ENCODE results near the gene ZNF814.
"Not testable (repeated sequence)": the region's sequence is repeated elsewhere in the genome, so short reads cannot be mapped to it uniquely, and the experiment has no call there.

The ZNF814 gene

DNA sequence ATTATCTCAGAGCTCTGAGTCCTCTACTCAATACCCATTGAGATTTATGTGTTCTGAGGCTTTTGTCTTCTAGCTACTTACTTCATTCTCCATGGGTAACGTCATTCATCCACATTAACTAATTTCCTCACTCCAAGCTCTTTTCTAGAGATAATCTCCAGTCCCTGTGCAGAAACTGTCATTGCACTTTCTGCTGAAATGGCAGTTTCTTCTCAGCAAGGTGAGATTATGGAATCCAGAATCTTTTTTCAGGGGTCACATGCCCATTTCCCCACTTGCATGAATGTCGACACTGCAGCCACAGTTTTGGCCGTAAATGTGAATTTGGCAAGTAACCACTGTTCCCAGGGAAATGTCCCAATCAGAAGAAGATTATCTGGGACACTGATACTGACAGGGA lies 26.5 kb downstream of the ZNF814 start:
- DNase-seq (ENCODE audit: low read depth), result not testable (repeated sequence)

- not testable (repeated sequence) for DNase-seq (ENCODE audit: low read depth)
Measured at GRCh38 chr19:57854117-57854516, 34.7 kb downstream of the ZNF814 start.

DNA sequence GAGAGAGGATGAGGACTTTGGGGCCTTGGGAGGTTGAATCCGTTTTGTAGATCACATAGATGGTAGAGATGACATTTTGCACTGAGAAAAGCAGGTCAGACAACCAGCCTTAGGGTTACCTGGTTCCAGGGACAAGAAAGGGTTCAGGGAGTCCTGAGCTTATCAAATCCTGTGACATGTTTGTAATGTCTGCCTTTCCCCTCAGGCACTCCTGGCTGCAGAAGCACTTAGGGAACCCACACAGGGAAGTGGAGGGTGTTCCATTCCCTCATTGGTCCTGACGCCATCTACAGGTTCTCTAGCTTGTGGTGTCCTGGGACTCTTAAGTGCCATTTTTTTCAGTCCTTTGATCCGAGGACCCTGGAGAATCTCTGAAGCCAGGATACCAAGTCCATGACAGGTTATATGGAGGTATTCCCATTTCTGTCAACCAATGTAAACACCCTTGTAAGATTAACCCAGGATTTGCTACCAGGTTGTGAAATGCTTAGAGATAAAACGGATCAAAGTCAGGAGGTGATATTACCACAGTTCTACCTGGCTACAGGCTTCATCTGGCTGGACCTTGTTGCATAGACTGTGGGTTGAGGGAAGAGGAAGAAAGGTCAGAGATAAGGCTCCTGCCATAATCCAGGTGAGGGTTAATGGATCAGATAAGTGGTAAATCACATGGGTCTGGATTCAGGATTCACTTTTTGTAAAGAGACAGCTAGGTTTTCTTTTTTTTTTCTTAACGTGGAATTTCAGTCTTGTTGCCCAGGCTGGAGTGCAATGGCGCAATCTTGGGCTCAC lies 36.8 kb downstream of the ZNF814 start:
- DNase-seq (ENCODE audit: low read depth), result not testable (repeated sequence)

DNA sequence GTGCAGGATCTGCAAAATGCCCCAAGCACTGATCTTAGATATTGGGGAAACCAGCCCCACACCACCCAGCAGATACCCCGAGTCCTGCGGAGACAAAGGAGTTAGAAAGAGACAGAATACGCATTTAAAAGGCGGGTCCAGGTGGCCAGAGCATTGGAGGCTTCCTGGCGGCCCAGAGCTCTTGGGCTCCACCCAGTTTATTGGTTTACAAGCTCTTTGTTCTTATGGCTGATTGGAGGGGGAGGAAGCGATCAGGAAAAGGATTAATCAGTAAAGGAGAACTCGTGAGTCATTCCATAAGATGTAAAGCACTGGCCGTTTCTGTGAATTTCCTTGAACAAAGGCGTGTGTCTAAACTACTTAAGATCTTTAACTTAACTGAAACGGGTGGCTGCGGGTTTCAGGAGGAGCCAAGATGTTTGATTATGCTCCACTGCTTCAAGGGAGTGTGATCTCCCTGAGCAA lies 38.3 kb downstream of the ZNF814 start:
- DNase-seq (ENCODE audit: low read depth), result no peak

DNA sequence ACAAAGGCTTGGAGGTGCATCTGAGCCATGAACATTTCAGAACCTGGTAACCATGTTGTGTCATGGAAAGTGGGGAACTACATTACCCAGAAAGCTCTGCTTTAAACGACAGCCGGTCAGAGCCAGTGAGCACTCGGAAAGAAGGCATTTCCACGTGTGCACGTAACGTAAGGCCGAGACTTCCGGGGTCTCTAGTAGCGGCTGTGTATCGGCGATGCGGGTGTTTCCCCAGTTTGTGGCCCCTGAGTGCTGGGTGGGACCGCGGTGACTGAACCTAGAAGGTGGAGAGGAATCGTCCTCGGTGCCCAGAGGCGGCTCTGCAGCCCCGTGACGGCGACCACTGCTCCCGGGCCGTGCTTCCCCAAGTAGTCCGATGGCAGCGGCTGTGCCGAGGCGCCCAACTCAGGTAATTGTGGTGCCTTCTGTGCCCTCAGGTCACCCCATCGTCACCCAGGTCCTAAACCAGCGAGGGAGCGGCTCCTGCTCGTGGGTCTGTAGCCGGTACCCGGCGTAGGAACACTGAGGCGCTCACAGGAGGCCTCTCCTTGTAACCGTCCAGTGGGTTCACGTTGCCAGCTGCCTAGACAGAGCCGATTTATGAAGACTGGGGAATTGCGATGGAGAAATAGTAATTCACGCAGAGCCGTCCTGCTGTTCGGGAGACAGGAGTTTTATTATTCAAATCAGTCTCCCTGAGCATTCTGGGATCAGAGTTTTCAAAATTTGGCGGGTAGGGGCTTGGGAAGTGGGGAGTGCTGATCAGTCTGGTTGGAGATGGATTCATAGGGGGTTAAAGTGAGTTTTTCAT lies 39.0 kb downstream of the ZNF814 start, which contains the start of gene ZNF587:
Gene ZNF587, plus strand, starts transcription at position 194 of the 808 bp plus-strand sequence. Its CDS starts 180 bp downstream, at position 374.
- peak; percentile 71 for DNase-seq (ENCODE audit: low read depth)

DNA sequence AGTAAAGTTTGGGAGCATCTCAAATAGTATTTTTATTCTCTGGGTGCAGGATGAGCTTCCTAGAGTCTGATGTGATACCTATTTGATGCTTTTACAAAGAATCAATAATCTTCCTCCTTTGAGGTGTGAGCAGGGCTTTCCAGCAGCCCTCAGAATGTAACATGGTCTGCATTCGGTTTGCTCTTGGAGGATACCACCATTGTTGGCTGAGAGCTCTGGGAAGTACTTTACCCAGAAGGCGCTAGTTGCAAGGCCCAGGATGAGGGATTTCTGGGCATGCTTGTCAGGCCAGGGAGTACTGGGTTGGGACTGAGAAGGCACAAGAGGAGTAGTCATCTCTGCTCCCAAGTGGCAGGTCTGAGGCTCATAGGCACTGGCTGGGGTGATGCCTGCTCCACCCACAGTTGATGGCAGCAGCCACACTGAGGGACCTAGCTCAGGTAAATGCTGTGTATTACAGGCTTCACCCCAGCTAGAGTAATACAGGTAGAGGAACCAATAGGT lies 39.6 kb downstream of the ZNF814 start:
- DNase-seq (ENCODE audit: low read depth), result not testable (repeated sequence)

DNA sequence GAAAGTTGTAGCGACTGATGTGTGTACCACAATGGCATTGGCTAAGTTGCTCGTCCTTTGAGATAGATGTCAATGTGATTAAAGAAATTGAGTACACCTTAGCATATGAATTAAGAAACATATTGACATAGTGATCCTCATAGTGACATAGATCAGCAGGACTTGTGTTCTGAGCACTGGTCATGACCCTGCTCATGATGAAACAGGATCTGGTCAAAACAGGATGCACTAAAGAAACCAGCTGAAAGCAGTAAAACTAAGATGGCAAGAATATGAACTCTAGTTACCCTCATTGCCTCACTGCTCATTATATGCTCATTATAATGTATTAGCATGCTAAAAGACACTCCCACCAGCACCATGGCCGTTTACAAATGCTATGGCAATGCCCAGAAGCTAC lies 41.7 kb downstream of the ZNF814 start:
- not testable (repeated sequence) for DNase-seq (ENCODE audit: low read depth)

DNA sequence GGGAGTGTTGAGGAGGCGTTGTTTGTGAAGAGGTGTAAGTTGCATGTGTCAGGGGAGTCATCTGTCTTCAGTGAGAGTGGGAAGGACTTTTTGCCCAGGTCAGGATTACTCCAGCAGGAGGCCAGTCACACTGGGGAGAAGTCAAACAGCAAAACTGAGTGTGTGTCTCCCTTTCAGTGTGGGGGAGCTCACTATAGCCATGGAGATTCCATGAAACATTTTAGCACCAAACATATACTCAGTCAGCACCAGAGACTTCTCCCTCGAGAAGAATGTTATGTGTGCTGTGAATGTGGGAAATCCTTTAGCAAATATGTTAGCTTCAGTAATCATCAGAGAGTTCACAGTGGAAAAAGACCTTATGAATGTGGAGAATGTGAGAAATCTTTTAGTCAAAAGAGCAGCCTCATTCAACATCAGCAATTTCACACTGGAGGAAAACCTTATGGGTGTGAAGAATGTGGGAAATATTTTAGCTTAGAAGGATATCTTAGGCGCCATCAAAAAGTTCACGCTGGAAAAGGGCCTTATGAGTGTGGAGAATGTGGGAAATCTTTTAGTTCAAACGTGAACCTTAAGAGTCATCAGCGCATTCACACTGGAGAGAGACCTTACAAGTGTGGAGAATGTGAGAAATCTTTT lies 47.6 kb downstream of the ZNF814 start:
- DNase-seq (ENCODE audit: low read depth), result no peak

DNA sequence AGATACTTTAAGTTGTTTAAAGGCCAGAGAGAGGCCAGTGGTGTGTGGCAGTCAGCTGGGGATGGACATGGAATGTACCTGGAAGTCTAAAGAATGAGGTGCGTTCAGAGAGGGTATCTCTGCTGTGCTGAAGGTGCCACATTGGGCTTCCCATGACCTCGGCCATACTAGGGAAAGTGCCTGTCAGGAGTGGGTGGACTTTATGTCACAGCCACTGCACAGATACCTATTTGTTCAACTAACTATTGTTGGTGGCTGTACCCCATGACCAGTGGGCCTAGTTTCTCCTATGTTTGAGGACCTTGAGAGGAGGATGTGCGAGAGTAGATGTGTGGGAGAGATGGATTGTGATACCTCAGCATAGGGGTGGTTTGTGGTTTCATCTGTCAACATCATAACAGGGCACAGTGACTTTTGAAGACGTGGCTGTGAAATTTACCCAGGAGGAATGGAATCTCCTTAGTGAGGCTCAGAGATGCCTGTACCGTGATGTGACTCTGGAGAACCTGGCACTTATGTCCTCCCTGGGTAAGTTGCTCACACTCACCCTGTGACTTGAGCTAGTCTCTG lies 50.1 kb downstream of the ZNF814 start:
- DNase-seq (ENCODE audit: low read depth), result not testable (repeated sequence)

DNA sequence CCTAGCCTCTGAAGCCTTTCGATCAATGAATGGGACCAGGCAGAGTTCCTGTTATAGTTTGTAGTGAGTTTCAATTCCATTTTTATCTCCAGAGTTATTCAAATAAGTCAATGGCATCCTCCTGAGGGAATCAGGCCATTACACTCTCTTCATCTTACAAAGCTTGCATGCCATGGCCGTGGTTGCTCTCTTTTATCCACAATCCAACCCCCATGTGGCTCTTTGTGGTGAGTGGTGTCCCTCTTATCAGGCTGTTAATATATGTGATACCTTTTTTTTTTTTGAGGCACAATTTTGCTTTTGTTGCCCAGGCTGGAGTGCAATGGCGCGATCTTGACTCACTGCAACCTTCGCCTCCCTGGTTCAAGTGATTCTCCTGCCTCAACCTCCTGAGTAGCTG lies 51.8 kb downstream of the ZNF814 start:
- DNase-seq (ENCODE audit: low read depth), result not testable (repeated sequence)

GRCh38 chr19:57830071-57830602 lies 58.7 kb downstream of the ZNF814 start, which contains the start of gene ZNF587B:
ZNF587B (plus strand) TSS chr19:57830299; CDS start chr19:57830529, 230 bp downstream.
- DNase-seq (ENCODE audit: low read depth), result no peak

- DNase-seq (ENCODE audit: low read depth), result no peak
Measured at GRCh38 chr19:57829316-57829715, 59.5 kb downstream of the ZNF814 start.

GRCh38 chr19:57825511-57825910 lies 63.3 kb downstream of the ZNF814 start:
- DNase-seq (ENCODE audit: low read depth), result no peak

DNA sequence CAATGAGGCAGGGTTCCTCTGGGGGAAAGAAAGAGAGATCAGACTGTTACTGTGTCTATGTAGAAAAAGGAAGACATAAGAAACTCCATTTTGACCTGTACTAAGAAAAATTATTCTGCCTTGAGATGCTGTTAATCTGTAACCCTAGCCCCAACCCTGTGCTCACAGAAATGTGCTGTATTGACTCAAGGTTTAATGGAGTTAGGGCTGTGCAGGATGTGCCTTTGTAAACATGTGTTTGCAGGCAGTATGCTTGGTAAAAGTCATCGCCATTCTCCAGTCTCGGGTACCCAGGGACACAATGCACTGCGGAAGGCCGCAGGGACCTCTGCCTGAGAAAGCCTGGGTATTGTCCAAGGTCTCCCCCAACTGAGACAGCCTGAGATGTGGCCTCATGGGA lies 65.2 kb downstream of the ZNF814 start:
- DNase-seq (ENCODE audit: low read depth), result not testable (repeated sequence)

DNA sequence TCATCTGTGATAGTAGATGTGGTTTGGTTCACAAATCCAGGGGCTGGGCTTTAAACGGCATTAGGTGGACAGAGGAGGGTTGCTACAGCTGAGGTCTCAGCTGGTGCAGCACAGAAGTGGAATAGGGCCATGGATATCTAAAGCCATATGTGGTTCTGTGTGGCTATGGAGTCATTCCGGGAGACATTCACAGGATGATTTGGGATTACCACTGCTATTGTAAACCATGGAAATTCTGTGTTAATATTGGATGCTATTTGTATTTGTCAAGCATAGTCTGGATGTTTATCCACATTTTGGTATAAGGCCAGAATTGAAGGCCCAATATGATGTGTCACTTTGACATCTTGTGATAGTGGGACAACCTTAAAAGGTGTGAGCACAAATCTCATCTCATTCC lies 65.7 kb downstream of the ZNF814 start:
- DNase-seq (ENCODE audit: low read depth), result not testable (repeated sequence)

GRCh38 chr19:57821501-57821900 lies 67.3 kb downstream of the ZNF814 start:
- not testable (repeated sequence) for DNase-seq (ENCODE audit: low read depth)

DNA sequence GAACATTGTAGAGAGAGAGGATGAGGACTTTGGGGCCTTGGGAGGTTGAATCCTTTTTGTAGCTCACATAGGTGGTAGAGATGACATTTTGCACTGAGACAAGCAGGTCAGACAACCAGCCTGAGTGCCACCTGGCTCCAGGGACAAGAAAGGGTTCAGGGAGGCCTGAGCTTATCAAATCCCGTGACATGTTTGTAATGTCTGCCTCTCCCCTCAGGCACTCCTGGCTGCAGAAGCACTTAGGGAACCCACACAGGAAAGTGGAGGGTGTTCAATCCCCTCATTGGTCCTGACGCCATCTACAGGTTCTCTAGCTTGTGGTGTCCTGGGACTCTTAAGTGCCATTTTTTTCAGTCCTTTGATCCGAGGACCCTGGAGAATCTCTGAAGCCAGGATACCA lies 67.7 kb downstream of the ZNF814 start:
- not testable (repeated sequence) for DNase-seq (ENCODE audit: low read depth)

- no peak for DNase-seq (ENCODE audit: low read depth)
Measured at GRCh38 chr19:57820599-57820998, 68.2 kb downstream of the ZNF814 start.

- peak; percentile 69 for DNase-seq (ENCODE audit: low read depth)
Measured at GRCh38 chr19:57819475-57820148, 69.2 kb downstream of the ZNF814 start.

DNA sequence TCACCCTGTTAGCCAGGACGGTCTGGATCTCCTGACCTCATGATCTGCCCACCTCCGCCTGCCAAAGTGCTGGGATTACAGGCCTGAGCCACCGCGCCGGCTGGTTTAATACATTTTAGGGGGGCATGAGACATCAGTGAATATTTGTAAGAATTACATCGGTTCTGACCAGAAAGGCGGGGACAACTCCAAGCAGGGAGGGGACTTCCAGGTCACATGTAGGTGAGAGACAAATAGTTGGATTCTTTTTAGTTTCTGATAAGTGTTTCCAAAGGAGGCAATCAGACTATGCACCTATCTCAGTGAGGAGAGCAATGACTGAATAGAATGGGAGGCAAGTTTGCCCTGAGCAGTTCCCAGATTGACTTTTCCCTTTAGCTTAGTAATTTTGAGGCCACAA lies 70.5 kb downstream of the ZNF814 start:
- DNase-seq (ENCODE audit: low read depth), result no peak

- DNase-seq (ENCODE audit: low read depth), result no peak
Measured at GRCh38 chr19:57817976-57818375, 70.9 kb downstream of the ZNF814 start.
